A549 (cell line): ENCODE results near the gene HPSE. TPM values are rescaled to one million over a fixed set of nuclear protein-coding genes. Genes with fewer than 3 reads are reported as not detected.

Experiments
- ATAC-seq, 2 experiments: fragments of 200-7000 bp in 1 of 2; fragments of >200 bp in 1 of 2; cut with Nextera tagmentation in 1 of 2; cut with Tn5 transposase in 1 of 2; 3 replicates each; pipeline versions ENCODE4 v1.8.0 to v1.9.1; 2018 to 2020; ENCODE audit warnings: mild to moderate bottlenecking in 1 of 2, moderate library complexity in 1 of 2
- CTCF ChIA-PET: fragments of 300-600 bp; sonication (Branson Sonifier 250); formaldehyde crosslinking; extraction: SDS; loops from one replicate; lab custom pipeline; 2021; ENCODE audit warnings: antibody characterized with exemption, inconsistent platforms; lab: Yijun Ruan, JAX
- POLR2A ChIA-PET: fragments of 350-600 bp; formaldehyde crosslinking; extraction: SDS; loops from one replicate; lab custom pipeline; 2021; ENCODE audit warnings: antibody characterized with exemption, inconsistent platforms; lab: Yijun Ruan, JAX
- DNase-seq, 2 experiments: peaks; one replicate each; pipeline versions ENCODE4 v3.0.0 to v3.0.0-alpha.2; 2011 to 2016; ENCODE audit warnings: low read depth in 1 of 2, low spot score in 1 of 2
- FAIRE-seq: peaks from 2 replicates; lab custom pipeline; 2011; peaks lifted over from hg19 to GRCh38; lab: Jason Lieb, UNC
- H3K27ac ChIP-seq, 2 experiments: fragments of >200 bp; sonication (Bioruptor Twin); formaldehyde crosslinking; 3 replicates each; pipeline ENCODE4 v1.5.1; 2016 to 2017
- H3K4me1 ChIP-seq: fragments of >200 bp; sonication (Bioruptor Twin); formaldehyde crosslinking; 3 replicates; pipeline ENCODE4 v1.6.1; 2016
- H3K4me2 ChIP-seq: fragments of >200 bp; sonication (Bioruptor Twin); formaldehyde crosslinking; 3 replicates; pipeline ENCODE4 v1.6.1; 2016
- H3K4me3 ChIP-seq: fragments of >200 bp; sonication (Bioruptor Twin); formaldehyde crosslinking; 3 replicates; pipeline ENCODE4 v1.5.1; 2016
- H3K9me3 ChIP-seq: fragments of >200 bp; sonication (Bioruptor Twin); formaldehyde crosslinking; 3 replicates; pipeline ENCODE4 v1.6.1; 2016
- BCL3 ChIP-seq: fragments of >200 bp; sonication (Bioruptor Twin); formaldehyde crosslinking; IDR thresholded peaks from 3 replicates; pipeline ENCODE4 v1.6.1; 2016
- CBX2 ChIP-seq: fragments of 200-600 bp; sonication (generic); IDR thresholded peaks from 2 replicates; pipeline ENCODE4 v1.6.1; 2016; ENCODE audit warnings: low read depth, mild to moderate bottlenecking, borderline replicate concordance
- CHD2 ChIP-seq: fragments of 150-350 bp; IDR thresholded peaks from 2 replicates; pipeline ENCODE4 v1.6.1; 2014; ENCODE audit warnings: low read length; ENCODE audit not compliant: partially characterized antibody
- CTCF ChIP-seq: fragments of >200 bp; sonication (Bioruptor Twin); formaldehyde crosslinking; IDR thresholded peaks from 3 replicates; pipeline ENCODE4 v1.5.1; 2016
- EHMT2 ChIP-seq: fragments of 200-600 bp; sonication (generic); IDR thresholded peaks from 2 replicates; pipeline ENCODE4 v1.6.1; 2016; ENCODE audit warnings: antibody characterized with exemption, low read depth, mild to moderate bottlenecking, moderate library complexity
- ELK1 ChIP-seq: fragments of 150-350 bp; IDR thresholded peaks from 2 replicates; pipeline ENCODE4 v1.6.1; 2014; ENCODE audit warnings: low read depth, mild to moderate bottlenecking, low read length
- FOXS1 ChIP-seq: fragments of 250-450 bp; sonication (Bioruptor Pico); IDR thresholded peaks from 2 replicates; pipeline ENCODE4 v1.5.0; 2020; ENCODE audit warnings: mild to moderate bottlenecking, moderate library complexity
- GATA3 ChIP-seq: IDR thresholded peaks from 2 replicates; pipeline ENCODE4 v1.6.1; 2012; ENCODE audit warnings: borderline replicate concordance
- HDAC2 ChIP-seq: fragments of 200-600 bp; sonication (generic); IDR thresholded peaks from 2 replicates; pipeline ENCODE4 v1.6.1; 2016
- HES2 ChIP-seq: fragments of >200 bp; sonication (Bioruptor Twin); formaldehyde crosslinking; IDR thresholded peaks from 2 replicates; pipeline ENCODE4 v1.6.1; 2016
- HMGXB4 ChIP-seq: fragments of 250-450 bp; sonication (Bioruptor Pico); IDR thresholded peaks from 2 replicates; pipeline ENCODE4 v1.5.0; 2021; ENCODE audit warnings: mild to moderate bottlenecking, moderate library complexity, borderline replicate concordance
- JUN ChIP-seq, 2 experiments: fragments of >200 bp; sonication (Bioruptor Twin); formaldehyde crosslinking; IDR thresholded peaks; 2 replicates in 1 of 2; 3 replicates in 1 of 2; pipeline ENCODE4 v1.6.1; 2016 to 2017
- KDM5A ChIP-seq: fragments of 200-600 bp; sonication (generic); IDR thresholded peaks from 2 replicates; pipeline ENCODE4 v1.6.1; 2016; ENCODE audit warnings: antibody characterized with exemption, mild to moderate bottlenecking
- NPAS2 ChIP-seq: fragments of 250-450 bp; sonication (Bioruptor Pico); IDR thresholded peaks from 2 replicates; pipeline ENCODE4 v1.8.0; 2022; ENCODE audit warnings: mild to moderate bottlenecking, moderate library complexity, borderline replicate concordance
- PBX3 ChIP-seq: IDR thresholded peaks from 2 replicates; pipeline ENCODE4 v1.6.1; 2012
- POLR2A ChIP-seq: IDR thresholded peaks from 2 replicates; pipeline ENCODE4 v1.6.1; 2012; ENCODE audit warnings: mild to moderate bottlenecking, low read length
- POLR2AphosphoS2 ChIP-seq: conservative IDR thresholded peaks from 2 replicates; pipeline ENCODE4 v1.6.1; 2012; ENCODE audit warnings: low read length, improper control_type of control experiment, inconsistent platforms
- REST ChIP-seq: fragments of 200-600 bp; sonication (generic); IDR thresholded peaks from 2 replicates; pipeline ENCODE4 v1.6.1; 2016; ENCODE audit warnings: antibody characterized with exemption, mild to moderate bottlenecking, moderate library complexity
- SREBF2 ChIP-seq: fragments of 450-650 bp; IDR thresholded peaks from 2 replicates; pipeline ENCODE4 v1.6.1; 2014; ENCODE audit warnings: mild to moderate bottlenecking, moderate library complexity
- ZNF302 ChIP-seq: fragments of 250-450 bp; sonication (Bioruptor Pico); IDR thresholded peaks from 2 replicates; pipeline ENCODE4 v1.9.0; 2021; ENCODE audit warnings: inconsistent platforms, mild to moderate bottlenecking, moderate library complexity
- WGBS: methylation state at CpG from one replicate; pipeline ENCODE4 v1.1.6; 2017; ENCODE audit errors: missing lambda C conversion rate; 5-methylcytosine and 5-hydroxymethylcytosine counted together
- polyA plus RNA-seq, 4 experiments: library from polyadenylated mRNA; depleted of rRNA in 3 of 4; stranded (reverse); fragments of >200 nt; fragmentation: RNase III in 1 of 4; extraction: RNeasy Plus Mini Kit Qiagen cat#74134 plus additional on column Dnase treatment in 1 of 4; gene quantifications; 2 replicates in 3 of 4; 3 replicates in 1 of 4; pipeline ENCODE4 v1.2.3, GENCODE V29; 2011 to 2017

HPSE gene
- polyA plus RNA-seq, 2 of the 4 experiments (the other 2 are of a cell fraction), result 0.72 to 1.7 TPM

GRCh38 chr4:83372931-83373330 is 38.3 kb upstream of the HPSE start:
- POLR2A ChIA-PET, result no interaction called here
- peaks cover 2% of the 10 kb centered on the region; the same call in 1 of the 3 replicates for H3K9me3 ChIP-seq
- no peak overlapping the region for H3K4me3 ChIP-seq
- CTCF ChIA-PET, result interaction anchor here (1.6 kb wide), 1 partner anchor 10 kb away, joined by 8 read pairs; no protein-coding TSS in a partner anchor
- no peak overlapping the region for H3K27ac ChIP-seq
- TF ChIP-seq PBX3, result no peak
- TF ChIP-seq BCL3, result no peak
- TF ChIP-seq JUN (IDR thresholded peaks at IDR 0.05), result no peak
- no peak for TF ChIP-seq GATA3
- no peak for TF ChIP-seq KDM5A
- TF ChIP-seq REST, result no peak
- no peak for TF ChIP-seq ELK1
- TF ChIP-seq CHD2, result no peak
- TF ChIP-seq SREBF2, result no peak
- TF ChIP-seq HDAC2, result no peak
- TF ChIP-seq FOXS1 (CRISPR knock-in tag), result no peak
- no peak for TF ChIP-seq POLR2A
- no peak for TF ChIP-seq EHMT2
- TF ChIP-seq CBX2, result no peak
- TF ChIP-seq POLR2AphosphoS2, result no peak
- no peak for TF ChIP-seq HES2
- no peak for TF ChIP-seq NPAS2
- TF ChIP-seq HMGXB4, result no peak
- TF ChIP-seq ZNF302, result no peak
- TF ChIP-seq CTCF, result no peak
- 8% methylated on average over 1 of the region's 1 CpG for WGBS
- ATAC-seq, result no peak
- no peak overlapping the region for H3K4me2 ChIP-seq
- no peaks in the 10 kb centered on the region for H3K4me1 ChIP-seq
- no peak for DNase-seq
- no peak for FAIRE-seq
